ENCODE results near the gene SPATA20. TPM values are rescaled to one million over a fixed set of nuclear protein-coding genes. Genes with fewer than 3 reads are reported as not detected.

Gene SPATA20
- total and polyA plus RNA-seq, 4 donors, result 15.6 to 42.4 (median 19.6) TPM

- TF ChIP-seq CTCF (IDR thresholded peaks at IDR 0.05; ENCODE audit: low read depth, low read length, missing input control), result no peak
- TF ChIP-seq ZBTB33 (IDR thresholded peaks at IDR 0.05), result no peak
- TF ChIP-seq EGR1 (IDR thresholded peaks at IDR 0.05; ENCODE audit: low read depth in 2 of 2), result no peak
- TF ChIP-seq YY1 (IDR thresholded peaks at IDR 0.05), result no peak
- no peak for TF ChIP-seq RAD21 (IDR thresholded peaks at IDR 0.05)
Measured at GRCh38 chr17:50571681-50572080, 24.7 kb downstream of the SPATA20 start (continued).

GRCh38 chr17:50572541-50572940, 25.6 kb downstream of the SPATA20 start:
- H3K9ac ChIP-seq (ENCODE audit: low read depth in 1 of 2, low read length in 2 of 2), result no peak overlapping the region
- no peak for TF ChIP-seq RAD21 (IDR thresholded peaks at IDR 0.05)
- TF ChIP-seq YY1 (IDR thresholded peaks at IDR 0.05), result no peak
- no peak for TF ChIP-seq NR2F2 (IDR thresholded peaks at IDR 0.05)
- no peaks in the 10 kb centered on the region for H3K9me3 ChIP-seq (ENCODE audit: control insufficient read depth in 4 of 4, low read length in 3 of 4)
- H3K27ac ChIP-seq (ENCODE audit: low read depth in 1 of 2, low read length in 2 of 2), result no peak overlapping the region
- H3K4me1 ChIP-seq (ENCODE audit: control insufficient read depth in 4 of 4, insufficient read depth in 4 of 4, low read length in 3 of 4), result no peaks in the 10 kb centered on the region
- no peak for DNase-seq (ENCODE audit: low spot score)
- WGBS, result 95% methylated on average over 20 of the region's 20 CpGs
- no peaks in the 10 kb centered on the region for H3K36me3 ChIP-seq (ENCODE audit: control insufficient read depth in 4 of 4, insufficient read depth in 3 of 4, low read depth in 1 of 4, low read length in 3 of 4)
- no peaks in the 10 kb centered on the region for H3K27me3 ChIP-seq (ENCODE audit: control insufficient read depth in 4 of 4, insufficient read depth in 4 of 4, low read length in 3 of 4)
- H3K4me3 ChIP-seq (ENCODE audit: low read depth in 1 of 3, low read length in 3 of 3), result no peak overlapping the region

- Histone ChIP-seq H3K27me3 (ENCODE audit: control insufficient read depth in 4 of 4, insufficient read depth in 4 of 4, low read length in 3 of 4) (no peaks in the 10 kb centered on the region), H3K4me1 (ENCODE audit: control insufficient read depth in 4 of 4, insufficient read depth in 4 of 4, low read length in 3 of 4) (no peaks in the 10 kb centered on the region), H3K27ac (ENCODE audit: low read depth in 1 of 2, low read length in 2 of 2) (no peak overlapping the region), H3K4me3 (ENCODE audit: low read depth in 1 of 3, low read length in 3 of 3) (no peak overlapping the region), H3K9me3 (ENCODE audit: control insufficient read depth in 4 of 4, low read length in 3 of 4) (no peaks in the 10 kb centered on the region), H3K9ac (ENCODE audit: low read depth in 1 of 2, low read length in 2 of 2) (no peak overlapping the region), H3K36me3 (ENCODE audit: control insufficient read depth in 4 of 4, insufficient read depth in 3 of 4, low read depth in 1 of 4, low read length in 3 of 4) (no peaks in the 10 kb centered on the region)
- no peak for TF ChIP-seq YY1 (IDR thresholded peaks at IDR 0.05)
- TF ChIP-seq HNF4A (conservative IDR thresholded peaks at IDR 0.05), result no peak
- TF ChIP-seq REST (IDR thresholded peaks at IDR 0.05), result no peak
- no peak for TF ChIP-seq EGR1 (IDR thresholded peaks at IDR 0.05; ENCODE audit: low read depth in 2 of 2)
- TF ChIP-seq MAX (IDR thresholded peaks at IDR 0.05), result no peak
- TF ChIP-seq JUND (IDR thresholded peaks at IDR 0.05), result no peak
- no peak for TF ChIP-seq TAF1 (conservative IDR thresholded peaks at IDR 0.05)
- TF ChIP-seq ZBTB33 (IDR thresholded peaks at IDR 0.05), result no peak
- no peak for TF ChIP-seq RAD21 (IDR thresholded peaks at IDR 0.05)
- TF ChIP-seq HNF4G (IDR thresholded peaks at IDR 0.05), result no peak
- TF ChIP-seq NR2F2 (IDR thresholded peaks at IDR 0.05), result no peak
- no peak for TF ChIP-seq RXRA (IDR thresholded peaks at IDR 0.05)
- TF ChIP-seq ATF3 (IDR thresholded peaks at IDR 0.05), result no peak
- TF ChIP-seq SP1 (IDR thresholded peaks at IDR 0.05), result no peak
- TF ChIP-seq GABPA (IDR thresholded peaks at IDR 0.05 in 1 of 2, conservative IDR thresholded peaks at IDR 0.05 in 1 of 2), result no peak
- no peak for DNase-seq (ENCODE audit: low spot score)
- WGBS, result 92% methylated on average over 12 of the region's 12 CpGs
Measured at GRCh38 chr17:50573866-50574611, 27.1 kb downstream of the SPATA20 start.
